Breast epithelium (tissue), 4 donors: ENCODE data around the gene TMEM250. TPM values are rescaled to one million over a fixed set of nuclear protein-coding genes. Genes with fewer than 3 reads are reported as not detected.

Experiments used
- DNase-seq, 2 donors: peaks; one replicate each; pipeline ENCODE4 v3.0.0-alpha.2; 2019; ENCODE audit warnings: low spot score in 2 of 2
- H3K27ac ChIP-seq, 2 donors: fragments of 200-600 bp; sonication (generic) in 1 of 2; one replicate each; pipeline ENCODE4 v1.5.1; 2016 to 2019; ENCODE audit warnings: mild to moderate bottlenecking in 1 of 2
- H3K27me3 ChIP-seq, 2 donors: fragments of 200-600 bp; sonication (generic) in 1 of 2; one replicate each; pipeline versions ENCODE4 v1.5.1 to v1.6.0; 2017 to 2019; ENCODE audit warnings: control low read depth in 1 of 2, mild to moderate bottlenecking in 1 of 2
- H3K36me3 ChIP-seq: fragments of 200-600 bp; one replicate; pipeline ENCODE4 v1.5.1; 2019
- H3K4me1 ChIP-seq, 2 donors: fragments of 200-600 bp; sonication (generic); one replicate each; pipeline ENCODE4 v1.5.1; 2016 to 2019; ENCODE audit warnings: control low read depth in 1 of 2
- H3K4me3 ChIP-seq, 3 donors: fragments of 200-600 bp; sonication (generic); 1 replicate in 2 of 3; 2 replicates in 1 of 3; pipeline ENCODE4 v1.5.1; 2016 to 2019; ENCODE audit warnings: mild to moderate bottlenecking in 3 of 3, moderate library complexity in 2 of 3
- H3K9me3 ChIP-seq, 2 donors: fragments of 200-600 bp; sonication (generic) in 1 of 2; one replicate each; pipeline ENCODE4 v1.5.1; 2016 to 2019; ENCODE audit warnings: control low read depth in 1 of 2
- POLR2A ChIP-seq: fragments of 450-650 bp; IDR thresholded peaks from one replicate; pipeline ENCODE4 v1.6.1; 2016; ENCODE audit warnings: antibody characterized with exemption, mild to moderate bottlenecking, moderate library complexity
- POLR2AphosphoS5 ChIP-seq, 3 donors: sonication (generic); formaldehyde crosslinking; IDR thresholded peaks; one replicate each; pipeline ENCODE4 v1.6.1; 2017; ENCODE audit warnings: antibody characterized with exemption in 3 of 3
- intact Hi-C: fragments of 100-400 bp; cut with DNase I; formaldehyde crosslinking; loops from one replicate; pipeline ENCODE4 v1.15.1; 2023; ENCODE audit warnings: low total_unique reads
- total RNA-seq, 3 donors: library from RNA; depleted of rRNA; stranded (reverse); fragments of >200 nt; gene quantifications; one replicate each; pipeline ENCODE4 v1.1.0, GENCODE V29; 2016
- TF ChIP-seq, protein P1 (sequence below), 3 donors: fragments of 450-650 bp; IDR thresholded peaks; one replicate each; pipeline ENCODE4 v1.5.1; 2016 to 2017; ENCODE audit warnings: antibody characterized with exemption in 3 of 3, mild to moderate bottlenecking in 3 of 3, moderate library complexity in 3 of 3

The TMEM250 gene
- total RNA-seq, 3 donors from 2014 or later = 24.9 to 29.5 (median 26.1) TPM

DNA sequence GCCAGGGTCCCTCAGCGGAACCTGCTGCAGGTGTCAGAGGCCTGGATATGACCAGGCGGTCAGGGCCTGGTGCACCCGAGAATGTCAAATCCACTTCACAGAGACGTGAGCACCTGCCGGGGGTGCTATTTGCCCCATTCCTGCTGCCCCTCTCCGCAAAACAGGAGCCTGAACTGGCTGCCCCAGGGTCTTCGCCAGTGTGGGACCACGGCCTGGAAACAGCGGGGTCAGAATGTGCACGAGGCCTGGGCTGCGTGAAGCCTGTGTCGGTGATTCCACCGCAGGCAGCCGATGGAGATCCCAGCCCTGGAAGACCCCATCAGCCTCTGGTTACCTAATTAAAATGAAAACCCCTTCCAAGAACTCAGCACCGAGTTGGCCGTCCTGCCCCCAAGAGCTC lies 41.2 kb upstream of the TMEM250 start:
- no peaks in the 10 kb centered on the region for H3K4me1 ChIP-seq
- no peak overlapping the region for H3K27ac ChIP-seq
- intact Hi-C loops = no loop called here
- TF ChIP-seq POLR2AphosphoS5 (IDR thresholded peaks at IDR 0.05) (no peak), POLR2A (no peak)
- TF ChIP-seq, protein P1, sequence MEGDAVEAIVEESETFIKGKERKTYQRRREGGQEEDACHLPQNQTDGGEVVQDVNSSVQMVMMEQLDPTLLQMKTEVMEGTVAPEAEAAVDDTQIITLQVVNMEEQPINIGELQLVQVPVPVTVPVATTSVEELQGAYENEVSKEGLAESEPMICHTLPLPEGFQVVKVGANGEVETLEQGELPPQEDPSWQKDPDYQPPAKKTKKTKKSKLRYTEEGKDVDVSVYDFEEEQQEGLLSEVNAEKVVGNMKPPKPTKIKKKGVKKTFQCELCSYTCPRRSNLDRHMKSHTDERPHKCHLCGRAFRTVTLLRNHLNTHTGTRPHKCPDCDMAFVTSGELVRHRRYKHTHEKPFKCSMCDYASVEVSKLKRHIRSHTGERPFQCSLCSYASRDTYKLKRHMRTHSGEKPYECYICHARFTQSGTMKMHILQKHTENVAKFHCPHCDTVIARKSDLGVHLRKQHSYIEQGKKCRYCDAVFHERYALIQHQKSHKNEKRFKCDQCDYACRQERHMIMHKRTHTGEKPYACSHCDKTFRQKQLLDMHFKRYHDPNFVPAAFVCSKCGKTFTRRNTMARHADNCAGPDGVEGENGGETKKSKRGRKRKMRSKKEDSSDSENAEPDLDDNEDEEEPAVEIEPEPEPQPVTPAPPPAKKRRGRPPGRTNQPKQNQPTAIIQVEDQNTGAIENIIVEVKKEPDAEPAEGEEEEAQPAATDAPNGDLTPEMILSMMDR (IDR thresholded peaks at IDR 0.05) = no peak
- peaks cover 0 to 28% of the 10 kb centered on the region in 2 donors for H3K27me3 ChIP-seq
- H3K36me3 ChIP-seq = no peaks in the 10 kb centered on the region
- H3K4me3 ChIP-seq = no peak overlapping the region
- no peak for DNase-seq
- peaks cover 0 to 12% of the 10 kb centered on the region in 2 donors for H3K9me3 ChIP-seq

- Histone ChIP-seq H3K36me3 (no peaks in the 10 kb centered on the region), H3K27me3 (peaks cover 0 to 32% of the 10 kb centered on the region in 2 donors), H3K27ac (no peak overlapping the region), H3K4me3 (no peak overlapping the region), H3K9me3 (no peaks in the 10 kb centered on the region), H3K4me1 (no peaks in the 10 kb centered on the region)
- TF ChIP-seq POLR2A (no peak), POLR2AphosphoS5 (IDR thresholded peaks at IDR 0.05) (no peak)
- TF ChIP-seq, protein P1 (IDR thresholded peaks at IDR 0.05) = no peak
- intact Hi-C loops = no loop called here
- DNase-seq = no peak
Measured at GRCh38 chr9:136157477-136158265, 39.0 kb upstream of the TMEM250 start.

- Histone ChIP-seq H3K27ac (no peak overlapping the region), H3K4me3 (no peak overlapping the region), H3K4me1 (no peaks in the 10 kb centered on the region), H3K27me3 (peaks cover 0 to 32% of the 10 kb centered on the region in 2 donors), H3K9me3 (no peaks in the 10 kb centered on the region), H3K36me3 (no peaks in the 10 kb centered on the region)
- no peak for DNase-seq
- TF ChIP-seq, protein P1 (IDR thresholded peaks at IDR 0.05) = no peak
- TF ChIP-seq POLR2AphosphoS5 (IDR thresholded peaks at IDR 0.05) = no peak
- TF ChIP-seq POLR2A = no peak
- intact Hi-C loops = no loop called here
Measured at GRCh38 chr9:136156209-136157120, 37.8 kb upstream of the TMEM250 start.

DNA sequence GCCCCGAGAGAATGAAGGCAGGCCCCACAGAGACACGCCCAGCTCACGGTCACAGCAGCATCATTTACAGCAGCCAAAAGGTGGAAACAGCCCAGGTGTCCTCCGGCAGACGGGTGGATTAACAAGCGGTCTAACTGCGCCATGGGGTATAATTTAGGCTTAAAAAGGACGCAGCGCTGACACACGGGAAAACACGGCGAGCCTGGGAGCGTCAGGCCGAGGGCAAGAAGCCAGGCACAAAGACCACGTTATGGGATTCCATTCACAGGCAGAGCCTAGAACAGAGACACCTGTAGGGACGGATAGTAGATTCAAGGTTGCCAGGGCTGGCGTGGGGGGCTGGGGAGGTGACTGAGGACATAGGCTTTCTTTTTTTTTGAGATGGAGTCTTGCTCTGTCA lies 36.9 kb upstream of the TMEM250 start:
- Histone ChIP-seq H3K36me3 (no peaks in the 10 kb centered on the region), H3K4me3 (no peak overlapping the region), H3K9me3 (no peaks in the 10 kb centered on the region), H3K4me1 (no peaks in the 10 kb centered on the region), H3K27ac (no peak overlapping the region), H3K27me3 (peaks cover 0 to 32% of the 10 kb centered on the region in 2 donors)
- TF ChIP-seq, protein P1 (IDR thresholded peaks at IDR 0.05) = no peak
- TF ChIP-seq POLR2A (no peak), POLR2AphosphoS5 (IDR thresholded peaks at IDR 0.05) (no peak)
- intact Hi-C loops = no loop called here
- DNase-seq = no peak

DNA sequence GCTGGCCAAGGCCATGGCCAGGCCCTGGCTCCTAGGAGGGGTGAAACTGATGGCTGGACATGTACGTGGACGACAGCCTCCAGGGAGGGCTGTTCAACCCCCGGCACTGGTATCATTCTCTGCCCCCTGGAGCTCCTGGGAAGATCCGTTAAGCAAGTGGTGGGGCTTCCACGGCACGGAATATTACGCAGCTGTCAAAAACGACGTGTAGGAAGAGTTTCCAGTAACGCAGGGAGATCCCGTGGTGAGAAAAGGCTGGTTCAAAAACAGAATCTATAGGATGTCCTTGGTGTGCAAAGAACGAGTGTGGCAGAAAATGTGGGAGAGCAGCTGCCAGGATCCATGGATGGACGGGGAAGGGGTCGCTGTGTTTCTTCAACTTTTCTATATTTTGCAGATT lies 36.3 kb upstream of the TMEM250 start:
- no peak overlapping the region for H3K27ac ChIP-seq
- no peaks in the 10 kb centered on the region for H3K9me3 ChIP-seq
- peaks cover 0 to 32% of the 10 kb centered on the region in 2 donors for H3K27me3 ChIP-seq
- H3K36me3 ChIP-seq = no peaks in the 10 kb centered on the region
- no peak for DNase-seq
- no peaks in the 10 kb centered on the region for H3K4me1 ChIP-seq
- intact Hi-C loops = no loop called here
- H3K4me3 ChIP-seq = no peak overlapping the region
- no peak for TF ChIP-seq POLR2A
- no peak for TF ChIP-seq POLR2AphosphoS5 (IDR thresholded peaks at IDR 0.05)
- TF ChIP-seq, protein P1 (IDR thresholded peaks at IDR 0.05) = no peak
